ENCODE results near the gene CLCN1. TPM values are rescaled to one million over a fixed set of nuclear protein-coding genes. Genes with fewer than 3 reads are reported as not detected.

CLCN1 gene
- total and polyA plus RNA-seq, 2 of the 8 experiments (the other 6 are each of a cell fraction or from before 2014, with no cell fraction given), result 0.36 to 0.41 TPM

- no peak for TF ChIP-seq GTF2F1 (IDR thresholded peaks at IDR 0.05; ENCODE audit: borderline replicate concordance, low read depth, low read length)
- TF ChIP-seq FOSL1 (IDR thresholded peaks at IDR 0.05; ENCODE audit: insufficient read depth, low read depth, low read length), result no peak
- TF ChIP-seq JUN (IDR thresholded peaks at IDR 0.05; ENCODE audit: low read depth, low read length), result no peak
- TF ChIP-seq SP4 (IDR thresholded peaks at IDR 0.05; ENCODE audit: low read length), result no peak
- TF ChIP-seq USF2 (IDR thresholded peaks at IDR 0.05; ENCODE audit: low read length), result no peak
Observed at GRCh38 chr7:143272871-143273270, 43.0 kb upstream of the CLCN1 start (continued).
